GM18858 (cell line): ENCODE measurements around the gene KRTAP5-11.
"Not testable (repeated sequence)": the region's sequence is repeated elsewhere in the genome, so short reads cannot be mapped to it uniquely, and the experiment has no call there.

Experiments
- ATAC-seq: cut with Tn5 transposase; IDR thresholded peaks from one replicate; pipeline ENCODE4 v1.9.1; 2021; ENCODE audit not compliant: unreplicated experiment

Gene KRTAP5-11

GRCh38 chr11:71582309-71582895 lies at the start of gene KRTAP5-11:
Gene KRTAP5-11 (minus strand): TSS chr11:71582875. CDS start chr11:71582837, 38 bp downstream.
- ATAC-seq = no peak

GRCh38 chr11:71631551-71631950 lies 48.9 kb upstream of the KRTAP5-11 start:
- not testable (repeated sequence) for ATAC-seq

- ATAC-seq = not testable (repeated sequence)
Measured at GRCh38 chr11:71630071-71630470, 47.4 kb upstream of the KRTAP5-11 start.

- ATAC-seq = not testable (repeated sequence)
Measured at GRCh38 chr11:71628943-71629342, 46.3 kb upstream of the KRTAP5-11 start.

GRCh38 chr11:71623226-71623625 lies 40.6 kb upstream of the KRTAP5-11 start:
- ATAC-seq = not testable (repeated sequence)

- not testable (repeated sequence) for ATAC-seq
Measured at GRCh38 chr11:71622561-71622960, 39.9 kb upstream of the KRTAP5-11 start.

- not testable (repeated sequence) for ATAC-seq
Measured at GRCh38 chr11:71615003-71615402, 32.3 kb upstream of the KRTAP5-11 start.

- ATAC-seq = not testable (repeated sequence)
Measured at GRCh38 chr11:71614366-71614917, 31.8 kb upstream of the KRTAP5-11 start.

GRCh38 chr11:71613931-71614330 lies 31.3 kb upstream of the KRTAP5-11 start:
- ATAC-seq = not testable (repeated sequence)

- ATAC-seq = not testable (repeated sequence)
Measured at GRCh38 chr11:71611218-71611910, 28.7 kb upstream of the KRTAP5-11 start.

- not testable (repeated sequence) for ATAC-seq
Measured at GRCh38 chr11:71608272-71608671, 25.6 kb upstream of the KRTAP5-11 start.

GRCh38 chr11:71607520-71608216 lies 25.0 kb upstream of the KRTAP5-11 start:
- ATAC-seq = not testable (repeated sequence)

GRCh38 chr11:71606853-71607519 lies 24.3 kb upstream of the KRTAP5-11 start:
- not testable (repeated sequence) for ATAC-seq

GRCh38 chr11:71604798-71605488 lies 22.3 kb upstream of the KRTAP5-11 start:
- not testable (repeated sequence) for ATAC-seq

- ATAC-seq = not testable (repeated sequence)
Measured at GRCh38 chr11:71603221-71603620, 20.5 kb upstream of the KRTAP5-11 start.

GRCh38 chr11:71589546-71589920 lies 6.9 kb upstream of the KRTAP5-11 start:
- ATAC-seq = not testable (repeated sequence)

- not testable (repeated sequence) for ATAC-seq
Measured at GRCh38 chr11:71588822-71589545, 6.3 kb upstream of the KRTAP5-11 start.

- ATAC-seq = not testable (repeated sequence)
Measured at GRCh38 chr11:71588314-71588713, 5.6 kb upstream of the KRTAP5-11 start.

- ATAC-seq = not testable (repeated sequence)
Measured at GRCh38 chr11:71585673-71586072, 3.0 kb upstream of the KRTAP5-11 start.

- ATAC-seq = not testable (repeated sequence)
Measured at GRCh38 chr11:71582969-71583368, 294 bp upstream of the KRTAP5-11 start.
